SK-N-SH (cell line): ENCODE measurements around the gene CYP1A1. TPM values are rescaled to one million over a fixed set of nuclear protein-coding genes. Genes with fewer than 3 reads are reported as not detected.
A peak's percentile ranks its signal among the peaks of the same experiment; 100 is the strongest.

Source experiments
- CTCF ChIA-PET: fragments of 300-600, 350-600 bp; formaldehyde crosslinking; extraction: SDS; loops from one replicate; lab custom pipeline; 2021; lab: Yijun Ruan, JAX
- POLR2A ChIA-PET: fragments of 350-600 bp; sonication (Branson Sonifier 250); formaldehyde crosslinking; extraction: SDS; loops from one replicate; lab custom pipeline; 2020; ENCODE audit warnings: antibody characterized with exemption, inconsistent platforms; lab: Yijun Ruan, JAX
- DNase-seq: peaks from one replicate; pipeline ENCODE4 v3.0.0; 2012
- H2AFZ ChIP-seq: fragments of 200-600 bp; sonication (generic); 2 replicates; pipeline ENCODE4 v1.8.1; 2016; ENCODE audit warnings: antibody characterized with exemption, mild to moderate bottlenecking, low read depth
- H3F3A ChIP-seq: fragments of 200-600 bp; sonication (generic); replicated peaks from 2 replicates; pipeline ENCODE3; 2016; ENCODE audit warnings: antibody characterized with exemption, mild to moderate bottlenecking; ENCODE audit not compliant: insufficient read depth
- H3K27ac ChIP-seq, 2 experiments: fragments of 200-500 bp in 1 of 2; fragments of 200-600 bp in 1 of 2; sonication (Bioruptor generic) in 1 of 2; sonication (generic), shearing (Covaris generic) in 1 of 2; 2 replicates each; pipeline versions ENCODE4 v1.5.1 to v1.6.1; 2014 to 2016; ENCODE audit warnings: low read depth in 2 of 2, inconsistent platforms in 1 of 2, low read length in 1 of 2, mild to moderate bottlenecking in 1 of 2, mixed read lengths in 1 of 2
- H3K27me3 ChIP-seq: fragments of 200-600 bp; sonication (generic), shearing (Covaris generic); 2 replicates; pipeline ENCODE4 v1.6.1; 2016; ENCODE audit warnings: mixed run types; ENCODE audit not compliant: insufficient read depth
- H3K36me3 ChIP-seq, 2 experiments: fragments of 200-500 bp in 1 of 2; fragments of 200-600 bp in 1 of 2; sonication (Bioruptor generic) in 1 of 2; sonication (generic) in 1 of 2; replicated peaks in 1 of 2; 2 replicates each; pipeline versions ENCODE3 to v1.5.1; 2014 to 2016; ENCODE audit warnings: low read length in 1 of 2, mild to moderate bottlenecking in 1 of 2; ENCODE audit not compliant: insufficient read depth in 2 of 2, control insufficient read depth in 1 of 2
- H3K4me1 ChIP-seq, 2 experiments: fragments of 200-500 bp in 1 of 2; fragments of 200-600 bp in 1 of 2; sonication (Bioruptor generic) in 1 of 2; sonication (generic), shearing (Covaris generic) in 1 of 2; 2 replicates each; pipeline versions ENCODE4 v1.5.1 to v1.6.1; 2014 to 2016; ENCODE audit warnings: low read depth in 1 of 2, low read length in 1 of 2, mixed run types in 1 of 2; ENCODE audit not compliant: insufficient read depth in 2 of 2, control insufficient read depth in 1 of 2
- H3K4me2 ChIP-seq: fragments of 200-600 bp; sonication (generic), shearing (Covaris generic); 2 replicates; pipeline ENCODE4 v1.6.1; 2017; ENCODE audit warnings: mixed run types
- H3K4me3 ChIP-seq, 2 experiments: fragments of 200-500 bp in 1 of 2; fragments of 200-600 bp in 1 of 2; sonication (Bioruptor generic) in 1 of 2; sonication (generic), shearing (Covaris generic) in 1 of 2; 2 replicates each; pipeline versions ENCODE4 v1.5.1 to v1.8.1; 2014 to 2016; ENCODE audit warnings: low read depth in 2 of 2, inconsistent platforms in 1 of 2, low read length in 1 of 2, mild to moderate bottlenecking in 1 of 2, mixed read lengths in 1 of 2, moderate library complexity in 1 of 2
- H3K79me2 ChIP-seq: fragments of 200-600 bp; sonication (generic); 2 replicates; pipeline ENCODE4 v1.8.1; 2017; ENCODE audit warnings: mild to moderate bottlenecking; ENCODE audit not compliant: insufficient read depth
- H3K9ac ChIP-seq: fragments of 200-600 bp; sonication (generic); 2 replicates; pipeline ENCODE4 v1.6.1; 2017; ENCODE audit warnings: mixed run types
- H3K9me2 ChIP-seq: fragments of 200-600 bp; sonication (generic); 2 replicates; pipeline ENCODE4 v1.6.1; 2017; ENCODE audit warnings: mixed run types
- H3K9me3 ChIP-seq: fragments of 200-600 bp; sonication (generic); 2 replicates; pipeline ENCODE4 v1.6.1; 2017; ENCODE audit warnings: mixed run types, mild to moderate bottlenecking, moderate library complexity
- H4K20me1 ChIP-seq: fragments of 200-600 bp; sonication (generic); 2 replicates; pipeline ENCODE4 v1.6.1; 2017; ENCODE audit warnings: mild to moderate bottlenecking, mixed run types; ENCODE audit not compliant: insufficient read depth
- CTCF ChIP-seq: fragments of 200-600 bp; sonication (generic); IDR thresholded peaks from 2 replicates; pipeline ENCODE4 v1.6.1; 2017; ENCODE audit warnings: antibody characterized with exemption, mild to moderate bottlenecking, moderate library complexity
- ELF1 ChIP-seq: IDR thresholded peaks from 2 replicates; pipeline ENCODE4 v1.4.0; 2012
- EP300 ChIP-seq, 2 experiments: IDR thresholded peaks; 2 replicates each; pipeline versions ENCODE4 v1.4.0 to v1.6.1; 2012; ENCODE audit warnings: borderline replicate concordance in 1 of 2, low read depth in 1 of 2, low read length in 1 of 2
- EZH2phosphoT487 ChIP-seq: fragments of 200-600 bp; sonication (generic); IDR thresholded peaks from 2 replicates; pipeline ENCODE4 v1.6.1; 2017; ENCODE audit warnings: low read depth, mixed run types, mild to moderate bottlenecking, antibody characterized with exemption, moderate library complexity, borderline replicate concordance
- GATA2 ChIP-seq: sonication (generic); formaldehyde crosslinking; IDR thresholded peaks from 2 replicates; pipeline ENCODE4 v1.5.0; 2020; ENCODE audit warnings: mild to moderate bottlenecking, missing genetic modification reagents
- JUND ChIP-seq: IDR thresholded peaks from 2 replicates; pipeline ENCODE4 v1.4.0; 2012
- MAX ChIP-seq: IDR thresholded peaks from 2 replicates; pipeline ENCODE4 v1.4.0; 2012; ENCODE audit warnings: low read depth
- NFIC ChIP-seq: IDR thresholded peaks from 2 replicates; pipeline ENCODE4 v1.4.0; 2012; ENCODE audit warnings: borderline replicate concordance
- NRF1 ChIP-seq: IDR thresholded peaks from 2 replicates; pipeline ENCODE4 v1.6.1; 2012; ENCODE audit warnings: low read depth, mild to moderate bottlenecking, low read length
- PBX3 ChIP-seq: IDR thresholded peaks from 2 replicates; pipeline ENCODE4; 2012
- POLR2AphosphoS5 ChIP-seq: IDR thresholded peaks from 2 replicates; pipeline ENCODE4 v1.6.1; 2012; ENCODE audit warnings: low read depth, low read length
- RAD21 ChIP-seq: IDR thresholded peaks from 2 replicates; pipeline ENCODE4 v1.6.1; 2012; ENCODE audit warnings: mild to moderate bottlenecking, low read length
- RFX5 ChIP-seq: IDR thresholded peaks from 2 replicates; pipeline ENCODE4 v1.6.1; 2012; ENCODE audit warnings: mild to moderate bottlenecking, improper control_type of control experiment, low read length
- RXRA ChIP-seq: IDR thresholded peaks from 2 replicates; pipeline ENCODE4 v1.4.0; 2012; ENCODE audit warnings: low read depth, mild to moderate bottlenecking, borderline replicate concordance
- SMC3 ChIP-seq: IDR thresholded peaks from 2 replicates; pipeline ENCODE4 v1.6.1; 2012; ENCODE audit warnings: low read depth, low read length, improper control_type of control experiment
- TAF1 ChIP-seq: IDR thresholded peaks from 2 replicates; pipeline ENCODE4 v1.6.1; 2012; ENCODE audit warnings: low read depth, mild to moderate bottlenecking, low read length, moderate library complexity, borderline replicate concordance
- TCF12 ChIP-seq: IDR thresholded peaks from 2 replicates; pipeline ENCODE4 v1.4.0; 2012
- TEAD4 ChIP-seq: IDR thresholded peaks from 2 replicates; pipeline ENCODE4 v1.4.0; 2012; ENCODE audit warnings: mild to moderate bottlenecking, borderline replicate concordance; ENCODE audit not compliant: insufficient read depth
- USF1 ChIP-seq: IDR thresholded peaks from 2 replicates; pipeline ENCODE4 v1.4.0; 2012; ENCODE audit warnings: low read depth, borderline replicate concordance
- USF2 ChIP-seq: fragments of 150-350 bp; IDR thresholded peaks from 2 replicates; pipeline ENCODE4 v1.6.1; 2017; ENCODE audit warnings: antibody characterized with exemption, low read length, low read depth, borderline replicate concordance
- YY1 ChIP-seq: IDR thresholded peaks from 2 replicates; pipeline ENCODE4 v1.4.0; 2012; ENCODE audit warnings: low read depth, mild to moderate bottlenecking
- ZBTB33 ChIP-seq: IDR thresholded peaks from 2 replicates; pipeline ENCODE4 v1.4.0; 2012; ENCODE audit warnings: low read depth, borderline replicate concordance
- WGBS: methylation state at CpG from one replicate; pipeline ENCODE4 v1.1.6; 2017; ENCODE audit warnings: low lambda C conversion rate; 5-methylcytosine and 5-hydroxymethylcytosine counted together
- polyA plus RNA-seq, 3 experiments: library from polyadenylated mRNA; depleted of rRNA; stranded (reverse); fragments of >200 nt; gene quantifications; 2 replicates each; pipeline ENCODE4 v1.2.3, GENCODE V29; 2012

Gene CYP1A1
- polyA plus RNA-seq, 1 of the 3 experiments (the other 2 are of a cell fraction), result 0.07 TPM

GRCh38 chr15:74752531-74752930 lies 27.2 kb upstream of the CYP1A1 start:
- no peaks in the 10 kb centered on the region for H3K27me3 ChIP-seq
- H2AFZ ChIP-seq, result no peak overlapping the region
- no peak overlapping the region for H3K27ac ChIP-seq
- H3K4me2 ChIP-seq, result no peak overlapping the region
- CTCF ChIA-PET, result interaction anchor here (1.0 to 4.8 kb wide), 3 partner anchors 16 to 118 kb away, joined by 3 to 30 read pairs (median 3); no protein-coding TSS in a partner anchor
- POLR2A ChIA-PET, result no interaction called here
- no peaks in the 10 kb centered on the region for H4K20me1 ChIP-seq
- no peaks in the 10 kb centered on the region for H3K9me3 ChIP-seq
- no peaks in the 10 kb centered on the region for H3K9me2 ChIP-seq
- TF ChIP-seq NFIC, result 0 out of 2 replicates have a peak, but pooled peaks have one; percentile 25
- no peak for TF ChIP-seq GATA2 (CRISPR knock-in tag)
- peak; percentile 29; the same call in 1 of the 2 replicates for TF ChIP-seq TEAD4
- TF ChIP-seq JUND, result no peak
- TF ChIP-seq TAF1, result no peak
- TF ChIP-seq RXRA, result no peak
- no peak for TF ChIP-seq RFX5
- TF ChIP-seq POLR2AphosphoS5, result no peak
- no peak for TF ChIP-seq YY1
- 25% methylated on average over 5 of the region's 5 CpGs for WGBS
- DNase-seq, result no peak
- no peaks in the 10 kb centered on the region for H3K4me1 ChIP-seq
- peaks cover 10% of the 10 kb centered on the region for H3F3A ChIP-seq
- no peak overlapping the region for H3K4me3 ChIP-seq
- no peaks in the 10 kb centered on the region for H3K79me2 ChIP-seq
- no peaks in the 10 kb centered on the region for H3K36me3 ChIP-seq
- H3K9ac ChIP-seq, result no peak overlapping the region

GRCh38 chr15:74752011-74752410 lies 26.7 kb upstream of the CYP1A1 start:
- H3K4me2 ChIP-seq, result no peak overlapping the region
- CTCF ChIA-PET, result interaction anchor here (1.0 to 4.8 kb wide), 3 partner anchors 17 to 117 kb away, joined by 3 to 30 read pairs (median 3); no protein-coding TSS in a partner anchor
- POLR2A ChIA-PET, result no interaction called here
- WGBS, result 74% methylated on average over 8 of the region's 8 CpGs
- no peaks in the 10 kb centered on the region for H3K36me3 ChIP-seq
- H3K9me3 ChIP-seq, result no peaks in the 10 kb centered on the region
- H3K4me1 ChIP-seq, result no peaks in the 10 kb centered on the region
- H3K27me3 ChIP-seq, result no peaks in the 10 kb centered on the region
- no peak overlapping the region for H3K4me3 ChIP-seq
- no peak overlapping the region for H3K9ac ChIP-seq
- TF ChIP-seq MAX, result no peak
- TF ChIP-seq EZH2phosphoT487, result no peak
- no peak for TF ChIP-seq JUND
- no peak for TF ChIP-seq ELF1
- no peak for TF ChIP-seq CTCF
- TF ChIP-seq ZBTB33, result no peak
- TF ChIP-seq USF1, result no peak
- TF ChIP-seq EP300 (IDR thresholded peaks at IDR 0.05; ENCODE audit: borderline replicate concordance in 1 of 2, low read depth in 1 of 2, low read length in 1 of 2), result no peak
- no peak for TF ChIP-seq TCF12
- TF ChIP-seq RAD21, result no peak
- no peak for TF ChIP-seq NRF1
- no peak for TF ChIP-seq USF2
- no peak for TF ChIP-seq PBX3
- no peak for TF ChIP-seq SMC3
- no peak for TF ChIP-seq POLR2AphosphoS5
- TF ChIP-seq, all 33 proteins: peak for 0
- peaks cover 10% of the 10 kb centered on the region for H3F3A ChIP-seq
- DNase-seq, result no peak
- no peaks in the 10 kb centered on the region for H4K20me1 ChIP-seq
- H3K27ac ChIP-seq, result no peak overlapping the region
- H3K79me2 ChIP-seq, result no peaks in the 10 kb centered on the region
- no peak overlapping the region for H2AFZ ChIP-seq
- H3K9me2 ChIP-seq, result no peaks in the 10 kb centered on the region
